Erythroblast (primary cell): ENCODE data around the gene MOGAT2.

Experiments used
- GATA1 ChIP-seq: IDR thresholded peaks from 2 replicates; pipeline ENCODE4 v1.6.1; 2011; ENCODE audit warnings: low read depth, mild to moderate bottlenecking, control low read depth, low read length, moderate library complexity
- POLR2A ChIP-seq: IDR thresholded peaks from 2 replicates; pipeline ENCODE4 v1.6.1; 2011; ENCODE audit warnings: mild to moderate bottlenecking, low read length

- TF ChIP-seq POLR2A (no peak), GATA1 (no peak)
Measured at GRCh38 chr11:75717608-75718418, at the start of gene MOGAT2.
